GM21447 (cell line): ENCODE measurements around the gene NBEAL1.
"Not testable (repeated sequence)": the region's sequence is repeated elsewhere in the genome, so short reads cannot be mapped to it uniquely, and the experiment has no call there.

Experiments
- ATAC-seq: cut with Tn5 transposase; IDR thresholded peaks from one replicate; pipeline ENCODE4 v1.9.1; 2021; ENCODE audit not compliant: unreplicated experiment

The NBEAL1 gene

DNA sequence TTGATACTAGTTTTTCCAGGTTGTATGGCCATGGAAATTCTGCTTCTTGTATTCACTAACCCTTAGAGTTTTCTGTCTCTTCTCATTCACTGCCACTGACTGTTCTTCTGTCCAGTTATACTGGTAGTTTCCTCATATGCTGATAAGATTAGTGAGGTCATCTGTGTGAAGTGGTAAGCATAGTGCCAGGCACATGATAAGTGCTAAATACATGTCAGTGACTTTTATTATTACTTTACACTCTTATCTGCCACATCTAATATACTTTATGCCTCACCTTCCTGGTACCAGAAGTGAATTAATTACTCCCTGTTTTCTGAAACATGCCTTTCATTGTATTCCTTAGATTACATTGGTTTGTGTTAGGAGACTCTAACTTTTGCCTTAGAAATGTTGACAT lies 91.3 kb downstream of the NBEAL1 start:
- no peak for ATAC-seq

DNA sequence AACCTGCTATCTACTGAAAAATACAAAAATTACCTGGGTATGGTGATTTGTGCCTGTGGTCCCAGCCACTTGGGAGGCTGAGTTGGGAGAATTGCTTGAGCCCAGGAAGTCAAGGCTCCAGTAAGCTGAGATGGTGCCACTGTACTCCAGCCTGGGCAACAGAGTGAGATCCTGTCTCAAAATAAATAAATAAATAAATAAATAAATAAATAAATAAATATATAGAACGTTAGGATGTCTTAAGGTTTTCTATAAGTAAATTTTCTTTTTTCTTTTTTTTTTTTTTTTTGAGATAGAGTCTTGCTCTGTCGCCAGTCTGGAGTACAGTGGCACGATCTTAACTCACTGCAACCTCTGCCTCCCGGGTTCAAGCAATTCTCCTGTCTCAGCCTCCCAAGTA lies 95.8 kb downstream of the NBEAL1 start:
- not testable (repeated sequence) for ATAC-seq

DNA sequence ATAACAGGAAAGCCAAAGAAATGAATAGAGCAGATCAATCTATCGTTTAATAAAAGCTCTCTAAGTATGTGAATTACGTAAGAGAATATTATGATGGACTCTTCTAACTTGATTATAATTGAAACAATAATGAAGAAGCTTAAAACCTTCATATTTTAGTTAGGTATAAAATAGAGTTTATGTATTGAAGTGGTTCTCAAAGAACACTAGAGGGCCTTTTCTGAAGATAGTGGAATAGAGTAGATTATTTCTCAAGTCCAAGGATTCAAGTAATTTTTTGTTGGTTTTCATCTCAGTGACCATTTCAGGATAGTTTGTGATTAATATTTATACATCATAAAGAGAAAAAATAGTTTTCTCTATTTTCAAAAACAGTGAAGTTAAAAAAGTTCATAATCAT lies 97.7 kb downstream of the NBEAL1 start:
- no peak for ATAC-seq

DNA sequence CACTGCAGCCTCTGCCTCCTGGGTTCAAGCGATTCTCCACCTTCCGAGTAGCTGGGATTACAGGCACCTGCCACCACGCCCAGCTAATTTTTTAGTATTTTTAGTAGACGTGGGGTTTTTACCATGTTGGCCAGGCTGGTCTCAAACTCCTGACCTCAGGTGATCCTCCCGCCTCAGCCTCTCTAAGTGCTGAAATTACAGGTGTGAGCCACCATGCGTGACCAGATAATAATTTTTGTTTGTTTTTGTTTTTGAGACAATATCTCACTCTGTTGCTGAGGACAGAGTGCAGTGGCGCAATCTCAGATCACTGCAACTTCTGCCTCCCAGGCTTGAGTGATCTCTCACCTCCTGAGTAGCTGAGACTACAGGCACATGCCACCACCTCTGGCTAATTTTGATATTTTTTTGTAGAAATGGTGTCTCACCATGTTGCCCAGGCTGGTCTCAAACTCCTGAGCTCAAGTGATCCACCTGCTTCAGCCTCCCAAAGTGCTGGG lies 100.6 kb downstream of the NBEAL1 start:
- not testable (repeated sequence) for ATAC-seq

DNA sequence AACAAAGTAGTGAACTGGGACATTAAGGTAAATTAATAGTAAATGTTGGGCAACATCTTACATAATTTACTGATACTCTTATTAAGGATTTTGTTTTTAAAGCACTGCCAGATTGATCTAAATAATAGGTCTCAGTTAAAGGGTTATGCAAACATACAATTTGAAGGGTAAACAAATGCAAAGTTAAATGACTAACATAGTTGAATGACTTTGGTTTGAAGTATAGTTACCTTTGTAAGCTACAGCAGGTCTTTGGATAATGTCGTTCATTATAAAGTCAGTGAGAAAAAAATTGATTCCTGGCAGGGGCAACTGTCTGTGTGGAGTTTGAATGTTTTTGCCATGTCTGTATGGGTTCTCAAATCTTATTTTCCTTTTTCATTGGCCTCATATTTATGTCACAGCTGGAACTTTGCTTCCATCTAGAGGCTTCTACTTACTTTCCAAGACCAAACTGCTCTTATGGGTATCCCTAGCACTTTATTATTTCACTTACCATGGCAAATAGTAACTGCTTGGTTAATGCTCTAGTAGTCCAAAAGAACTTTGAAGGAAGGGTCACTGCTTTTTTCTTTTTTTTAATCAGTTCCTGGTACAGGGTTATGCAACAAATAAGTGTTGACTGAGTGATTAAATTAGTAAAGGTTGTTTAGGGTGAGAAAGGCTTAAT lies 107.8 kb downstream of the NBEAL1 start:
- ATAC-seq = no peak

DNA sequence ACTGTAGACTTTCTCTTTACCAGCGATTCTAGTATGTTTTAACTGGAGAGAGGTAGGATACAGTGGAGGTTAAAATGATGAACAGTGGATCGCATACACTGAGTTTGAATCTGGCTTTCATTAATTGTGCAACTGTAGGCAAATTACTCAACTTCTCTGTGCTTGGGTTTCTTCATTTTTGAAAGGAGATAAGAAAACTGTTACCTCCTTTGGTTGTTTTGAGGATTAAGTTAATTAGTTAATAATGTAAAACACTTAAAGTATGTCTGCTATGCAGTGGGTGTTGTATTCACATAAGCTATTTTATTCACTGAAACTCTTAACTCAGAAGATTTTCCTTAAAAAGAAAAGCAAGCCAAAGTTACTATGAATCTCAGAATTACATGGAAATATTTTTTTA lies 112.3 kb downstream of the NBEAL1 start:
- no peak for ATAC-seq

DNA sequence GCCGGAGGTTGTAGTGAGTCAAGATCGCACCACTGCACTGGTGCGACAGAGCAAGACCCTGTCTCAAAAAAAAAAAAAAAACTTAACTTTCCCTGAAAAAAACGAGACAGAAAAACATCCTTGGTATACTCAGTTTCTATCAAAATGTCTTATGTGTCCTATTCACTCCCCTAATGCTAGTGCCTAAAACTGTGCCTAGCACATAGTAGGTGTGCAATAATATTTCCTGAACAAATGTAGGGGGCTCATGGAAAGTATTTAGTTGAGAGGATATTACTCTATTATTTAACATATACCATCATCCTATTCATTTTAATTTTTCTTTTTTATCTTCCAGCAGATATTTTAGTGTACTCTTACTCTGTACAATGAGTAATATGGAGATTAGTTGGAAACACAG lies 120.4 kb downstream of the NBEAL1 start:
- ATAC-seq = no peak

DNA sequence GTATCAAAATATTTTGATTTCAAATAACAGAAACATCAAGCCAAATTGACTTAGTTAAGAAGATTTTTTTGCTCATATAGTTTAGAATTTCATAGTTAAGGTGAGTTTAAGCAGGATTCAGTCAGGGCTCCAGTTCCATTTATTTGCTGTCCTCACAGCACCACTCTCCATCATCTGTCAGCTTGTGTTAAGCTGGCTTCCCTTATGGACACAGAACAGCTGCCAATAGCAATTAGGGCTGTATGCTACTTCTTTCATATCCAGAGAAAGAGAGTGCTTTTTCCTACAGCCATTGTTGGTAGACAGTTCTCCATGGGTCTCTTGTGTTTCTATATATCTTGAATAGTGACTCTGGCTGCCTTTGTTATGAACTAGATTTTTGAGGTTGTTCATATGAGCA lies 128.7 kb downstream of the NBEAL1 start:
- ATAC-seq = no peak

DNA sequence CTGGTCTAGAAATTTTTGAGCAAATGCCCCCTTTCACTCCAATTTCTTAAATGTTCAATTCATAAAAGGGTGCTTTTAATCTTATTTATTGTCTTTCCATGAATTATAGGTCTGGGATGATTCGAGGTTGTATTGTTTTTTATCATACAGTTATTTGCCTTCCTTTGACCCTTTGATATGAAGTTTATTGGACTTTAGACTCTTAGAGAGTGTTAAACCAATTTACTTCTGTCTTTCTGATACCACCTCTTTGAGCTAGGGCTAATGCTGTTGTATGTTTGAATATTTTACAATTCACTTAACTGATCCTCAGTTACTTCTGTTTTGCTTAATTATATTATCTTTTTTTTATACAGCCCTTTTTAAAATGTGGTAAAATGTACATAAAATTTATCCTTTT lies 134.5 kb downstream of the NBEAL1 start:
- no peak for ATAC-seq

DNA sequence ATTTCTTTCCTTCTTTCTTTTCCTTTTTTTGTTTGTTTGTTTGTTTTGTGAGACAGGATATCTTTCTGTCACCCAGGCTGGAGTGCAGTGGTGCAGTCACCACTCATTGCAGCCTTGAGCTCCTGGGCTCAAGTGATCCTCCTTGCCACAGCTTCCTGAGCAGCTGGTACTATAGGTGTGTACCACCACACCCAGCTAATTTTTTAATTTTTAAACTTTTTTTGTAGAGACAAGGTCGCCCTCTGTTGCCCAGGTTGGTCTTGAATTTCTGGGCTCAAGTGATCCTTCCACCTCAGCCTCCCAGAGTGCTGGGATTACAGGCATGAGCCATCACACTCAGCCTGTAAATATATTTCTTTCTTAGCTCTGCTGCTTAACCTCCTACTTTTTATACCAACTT lies 140.7 kb downstream of the NBEAL1 start:
- no peak for ATAC-seq

DNA sequence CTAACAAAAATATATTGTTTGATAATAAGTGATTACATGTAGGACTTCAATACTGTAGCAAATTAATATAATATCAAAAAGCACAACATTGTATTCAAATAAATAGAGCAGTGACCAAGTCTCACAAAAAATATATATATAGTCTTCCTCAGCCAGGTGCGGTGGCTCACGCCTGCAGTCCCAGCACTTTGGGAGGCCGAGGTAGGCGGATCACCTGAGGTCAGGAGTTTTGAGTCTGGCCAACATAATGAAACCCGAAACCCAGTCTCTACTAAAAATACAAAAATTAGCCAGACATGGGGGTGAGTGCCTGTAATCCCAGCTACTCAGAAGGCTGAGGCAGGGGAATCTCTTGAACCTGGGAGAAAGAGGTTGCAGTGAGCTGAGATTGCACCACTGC lies 148.0 kb downstream of the NBEAL1 start:
- not testable (repeated sequence) for ATAC-seq

DNA sequence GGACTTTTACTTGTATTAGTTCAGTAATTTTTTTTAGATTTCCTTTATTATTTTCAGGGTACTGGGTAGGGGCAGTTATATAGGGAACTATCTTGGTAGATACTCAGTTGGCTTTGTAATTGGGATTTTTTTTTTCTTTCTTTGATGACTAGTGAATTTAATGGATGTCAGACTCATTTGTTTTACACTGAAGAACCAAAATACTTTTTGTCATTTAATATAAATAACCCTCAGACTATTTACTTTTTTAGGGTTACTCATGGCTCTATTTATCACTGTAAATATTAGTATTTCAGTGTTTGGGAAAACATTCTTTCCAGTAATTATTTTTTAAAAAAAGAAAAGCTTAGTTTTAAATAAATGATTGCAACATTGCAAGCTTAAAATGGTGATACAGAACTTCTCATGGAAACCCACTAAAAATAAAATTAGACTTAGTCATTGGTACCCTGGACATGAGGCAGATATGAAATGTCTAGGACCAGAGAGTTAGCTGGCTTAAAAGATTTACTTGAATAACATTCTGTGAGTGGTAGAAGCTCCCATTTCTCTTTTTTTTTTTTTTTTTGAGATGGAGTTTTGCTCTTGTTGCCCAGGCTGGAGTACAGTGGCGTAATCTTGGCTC lies 149.7 kb downstream of the NBEAL1 start:
- no peak for ATAC-seq

DNA sequence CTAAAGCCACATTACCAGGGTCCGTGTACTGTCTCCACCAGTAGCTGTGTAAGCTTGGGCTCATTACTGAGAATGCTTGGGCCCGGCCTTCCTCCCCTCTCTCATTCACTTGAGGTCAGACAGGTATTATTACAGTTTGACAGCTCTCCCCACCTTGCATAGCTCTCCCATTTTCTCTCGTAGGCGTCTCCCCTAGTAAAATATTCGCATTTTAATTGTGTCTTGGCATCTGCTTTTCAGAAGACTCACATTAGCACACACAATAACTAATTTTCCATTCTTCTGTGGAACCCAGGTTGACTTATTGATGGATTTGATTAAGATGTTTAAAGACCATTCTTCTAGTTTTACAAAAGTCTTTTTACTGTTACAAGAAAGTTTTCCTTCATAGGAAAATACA lies 153.1 kb downstream of the NBEAL1 start:
- ATAC-seq = no peak

DNA sequence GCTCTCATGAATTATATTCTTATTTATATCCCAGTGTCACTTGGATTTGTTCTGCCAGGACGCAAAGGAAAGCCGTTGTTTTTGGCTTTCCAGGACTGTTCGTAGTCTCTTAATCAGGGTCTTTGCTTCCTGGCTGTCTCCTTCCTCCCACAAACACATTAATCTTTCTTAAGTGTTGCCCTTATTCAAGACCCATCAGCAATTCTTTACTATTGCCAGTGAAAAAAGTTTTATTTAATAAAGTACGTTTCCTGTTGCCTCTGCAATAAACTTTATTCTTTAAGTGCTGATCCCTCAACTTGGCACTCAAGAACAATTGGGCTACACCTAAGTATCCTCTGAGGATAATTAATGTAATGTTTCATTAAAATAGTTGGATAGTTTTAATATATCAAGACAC lies 155.8 kb downstream of the NBEAL1 start:
- no peak for ATAC-seq

DNA sequence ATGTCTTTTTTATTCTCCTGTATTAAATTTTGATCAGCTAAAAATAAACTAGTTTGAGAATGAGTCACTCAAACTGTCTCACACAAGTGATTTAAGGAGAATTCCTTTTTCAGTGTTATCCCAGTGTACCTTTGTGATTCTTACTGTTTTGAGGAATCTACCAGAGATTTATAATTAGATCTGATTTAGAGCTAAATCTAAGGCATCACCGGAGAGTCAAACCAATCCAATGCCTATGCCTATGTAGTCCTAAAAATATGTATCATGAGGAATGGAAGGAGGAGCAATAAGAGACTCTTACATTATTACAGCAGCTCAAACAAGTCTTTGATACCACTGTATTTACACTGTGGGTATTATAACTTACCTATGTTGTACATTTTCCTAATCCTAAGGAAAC lies 160.7 kb downstream of the NBEAL1 start:
- ATAC-seq = no peak

DNA sequence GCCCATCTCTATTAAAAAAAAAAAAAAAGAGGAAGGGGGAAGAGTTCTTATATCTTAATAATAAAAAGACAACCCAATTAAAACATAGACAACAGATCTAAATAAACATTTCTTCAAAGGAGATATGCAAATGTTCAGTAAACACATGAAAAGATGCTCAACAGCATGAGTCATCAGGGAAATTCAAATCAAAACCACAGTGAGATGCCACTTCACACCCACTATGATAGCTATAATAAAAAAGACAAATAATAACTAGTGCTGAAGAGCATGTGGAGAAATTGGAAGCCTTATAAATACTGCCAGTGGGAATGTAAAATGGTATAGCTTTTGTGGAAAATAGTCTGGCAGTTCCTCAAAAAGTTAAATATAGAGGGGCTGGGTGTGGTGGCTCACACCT lies 162.7 kb downstream of the NBEAL1 start:
- ATAC-seq = no peak

DNA sequence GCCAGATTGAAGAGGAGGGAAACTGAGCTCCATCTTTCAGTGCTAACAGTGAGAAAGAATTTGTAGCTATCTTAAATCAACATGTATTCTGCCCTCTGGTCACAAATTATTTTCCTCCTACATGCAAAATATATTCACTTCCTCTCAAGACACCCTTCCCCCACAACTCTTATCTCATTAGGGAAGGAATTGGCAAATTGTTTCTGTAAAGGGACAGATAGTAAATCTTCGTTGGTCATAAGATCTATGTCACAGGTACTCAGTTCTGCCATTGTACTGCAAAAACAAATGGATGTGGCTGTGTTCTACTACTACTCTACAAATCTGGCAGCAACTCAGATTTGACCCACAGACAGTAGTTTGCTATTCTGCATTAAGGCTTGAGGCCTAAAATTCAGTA lies 171.2 kb downstream of the NBEAL1 start:
- ATAC-seq = no peak

DNA sequence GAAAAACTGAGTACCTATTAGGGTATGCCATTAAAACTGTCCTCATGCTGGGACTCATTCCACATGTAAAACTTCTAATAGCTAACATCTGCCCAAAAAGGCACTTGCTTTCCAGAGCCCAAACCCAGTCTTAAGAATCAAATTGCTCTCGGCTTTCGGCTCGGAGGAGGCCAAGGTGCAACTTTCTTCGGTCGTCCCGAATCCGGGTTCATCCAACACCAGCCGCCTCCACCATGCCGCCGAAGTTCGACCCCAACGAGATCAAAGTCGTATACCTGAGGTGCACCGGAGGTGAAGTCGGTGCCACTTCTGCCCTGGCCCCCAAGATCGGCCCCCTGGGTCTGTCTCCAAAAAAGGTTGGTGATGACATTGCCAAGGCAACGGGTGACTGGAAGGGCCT lies 175.9 kb downstream of the NBEAL1 start:
- ATAC-seq = not testable (repeated sequence)

DNA sequence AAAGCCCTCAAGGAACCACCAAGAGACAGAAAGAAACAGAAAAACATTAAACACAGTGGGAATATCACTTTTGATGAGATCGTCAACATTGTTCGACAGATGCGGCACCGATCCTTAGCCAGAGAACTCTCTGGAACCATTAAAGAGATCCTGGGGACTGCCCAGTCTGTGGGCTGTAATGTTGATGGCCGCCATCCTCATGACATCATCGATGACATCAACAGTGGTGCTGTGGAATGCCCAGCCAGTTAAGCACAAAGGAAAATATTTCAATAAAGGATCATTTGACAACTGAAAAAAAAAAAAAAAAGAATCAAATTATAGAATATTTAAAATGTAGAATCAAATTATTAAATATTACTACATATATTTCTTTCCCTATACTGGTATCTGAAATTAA lies 176.4 kb downstream of the NBEAL1 start:
- ATAC-seq = not testable (repeated sequence)

DNA sequence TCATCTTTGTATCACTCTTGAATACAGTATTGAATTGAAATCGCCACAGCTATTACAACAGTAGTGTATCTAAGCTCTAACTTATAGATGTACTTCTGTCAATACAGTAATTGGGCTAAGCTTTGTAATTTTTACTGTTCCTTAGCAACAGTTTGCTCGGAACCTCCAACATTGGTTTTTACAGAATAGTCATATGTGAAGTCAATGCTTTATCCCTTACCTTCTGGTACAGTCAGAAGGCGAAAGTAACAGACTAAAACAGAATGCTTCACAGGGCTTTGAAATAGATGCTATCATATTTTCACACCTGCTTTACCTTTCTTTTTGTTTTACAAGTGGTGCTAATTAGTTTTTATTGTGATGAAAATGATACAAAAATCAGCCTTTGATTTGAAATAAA lies 177.3 kb downstream of the NBEAL1 start:
- no peak for ATAC-seq

DNA sequence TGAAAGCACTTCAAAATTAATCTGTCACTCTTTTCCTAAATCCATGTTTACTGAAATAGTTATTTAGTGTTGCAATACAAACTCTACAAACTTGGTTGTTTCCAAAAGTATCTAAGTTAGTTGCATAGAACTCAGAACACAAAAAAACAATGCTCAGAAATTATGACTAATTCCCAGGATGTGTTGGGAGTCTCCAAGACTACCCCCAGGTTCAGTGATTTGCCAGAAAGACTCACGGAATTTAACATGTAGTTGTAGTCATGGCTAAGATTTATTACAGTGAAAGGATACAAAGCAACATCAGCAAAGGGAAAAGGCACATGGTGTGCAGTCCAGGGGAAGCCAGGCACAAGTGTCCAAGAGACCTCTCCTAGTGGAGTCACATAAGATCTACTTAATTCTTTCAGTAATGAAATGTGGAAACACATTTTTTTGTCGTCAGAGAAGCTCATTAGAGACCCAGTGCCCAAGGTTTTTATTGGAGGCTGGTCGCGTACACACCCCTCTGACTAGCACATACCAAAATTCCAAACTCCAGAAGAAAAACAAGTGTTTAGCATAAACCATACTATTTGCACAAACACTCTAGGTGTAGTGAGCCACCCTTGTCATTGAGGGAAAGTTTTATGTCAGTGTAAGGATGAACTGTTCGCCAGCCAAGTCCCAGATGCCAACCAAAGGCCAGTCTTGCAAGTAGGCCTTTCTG lies 180.8 kb downstream of the NBEAL1 start:
- ATAC-seq = no peak

DNA sequence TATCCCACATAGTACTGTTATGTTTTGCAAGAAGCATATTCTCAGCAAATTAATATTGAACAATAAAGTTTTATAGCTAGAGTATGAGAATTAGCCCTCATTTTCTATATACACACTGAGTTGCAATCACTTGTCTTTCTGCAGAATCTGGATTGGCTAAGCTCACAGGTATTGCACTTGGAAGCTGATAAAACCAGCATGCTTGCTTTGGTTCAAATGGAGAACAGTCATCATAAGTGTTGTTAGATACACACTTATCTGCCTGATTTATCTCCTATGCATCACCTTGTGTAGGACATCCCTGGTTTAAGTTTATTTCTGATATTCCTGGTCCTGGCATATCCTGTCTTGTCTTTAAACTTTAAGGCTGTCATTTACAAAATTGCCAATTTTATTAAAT lies 186.2 kb downstream of the NBEAL1 start:
- ATAC-seq = no peak
